Pancreas (tissue), 10 donors: Measurements from ENCODE around the gene ANKRD33B. TPM values are rescaled to one million over a fixed set of nuclear protein-coding genes. Genes with fewer than 3 reads are reported as not detected.

ENCODE experiments used
- ATAC-seq, 4 donors: fragments of 200-7000 bp; cut with Tn5 transposase; one replicate each; pipeline versions ENCODE4 v1.8.0 to v1.9.1; 2020; ENCODE audit warnings: mild to moderate bottlenecking in 4 of 4, moderate library complexity in 4 of 4
- DNase-seq, 6 donors: peaks; one replicate each; pipeline ENCODE4 v3.0.0-alpha.2; 2020
- FAIRE-seq: peaks from 2 replicates; lab custom pipeline; 2012; peaks lifted over from hg19 to GRCh38; lab: Jason Lieb, UNC
- H3K27ac ChIP-seq, 4 donors: fragments of 200-600 bp; sonication (generic); 1 replicate in 3 of 4; 2 replicates in 1 of 4; pipeline versions ENCODE4 v1.5.0 to v1.8.0; 2020
- H3K27me3 ChIP-seq, 4 donors: fragments of 200-600 bp; one replicate each; pipeline ENCODE4 v1.8.0; 2021
- H3K36me3 ChIP-seq, 3 donors: fragments of 200-600 bp; sonication (generic) in 1 of 3; one replicate each; pipeline versions ENCODE4 v1.5.0 to v1.8.0; 2020 to 2021
- H3K4me1 ChIP-seq, 3 donors: fragments of 200-600 bp; one replicate each; pipeline ENCODE4 v1.8.0; 2021
- H3K4me3 ChIP-seq, 4 donors: fragments of 200-600 bp; sonication (generic) in 2 of 4; one replicate each; pipeline versions ENCODE4 v1.5.0 to v1.8.0; 2020 to 2021
- H3K9me3 ChIP-seq, 4 donors: fragments of 200-600 bp; one replicate each; pipeline ENCODE4 v1.8.0; 2021
- WGBS, 2 donors: extraction: QIAGEN DNeasy Blood & Tissue Kit; methylation state at CpG; one replicate each; pipeline ENCODE4 v1.1.7; 2013; 5-methylcytosine and 5-hydroxymethylcytosine counted together
- intact Hi-C, 3 donors: fragments of 100-400 bp; cut with DNase I; formaldehyde crosslinking; loops; one replicate each; pipeline versions ENCODE4 v1.11.1 to v1.14.2; 2022
- polyA plus RNA-seq, 2 donors: library from polyadenylated mRNA; stranded (reverse); fragments of 200-250 nt; gene quantifications; one replicate each; pipeline ENCODE4 v1.2.3, GENCODE V29; 2013
- total RNA-seq, 6 donors: library from RNA; stranded (reverse); fragmentation: NEBNext Ultra II Directional in 4 of 6; extraction: Animal tissue kit (Norgen Biotek cat#: 25700) in 4 of 6; gene quantifications; one replicate each; pipeline versions ENCODE4 v1.2.1 to v1.2.4, GENCODE V29; 2021 to 2023
- TF ChIP-seq, protein P1 (sequence below), 4 donors: fragments of 200-600 bp; sonication (generic) in 3 of 4; IDR thresholded peaks; one replicate each; pipeline versions ENCODE4 v1.5.0 to v1.8.0; 2021; ENCODE audit warnings: antibody characterized with exemption in 4 of 4
- donor health status: healthy with polysubstance abuse.
- donor health status: DM: no; HTN: no; CAD: no; lungs with moderate emphysema.
- donor health status: DM: no; HTN: no; CAD: no.
- donor health status: control.
- donor health status: control.
- donor health status: Bipolar disorder and iron deficiency.
- donor health status: DM: yes; HTN: yes; CAD: no.
- donor health status: DM: no; HTN: no; CAD: no.
- donor health status: DM: no; HTN: no; CAD: no.
- donor health status: DM: yes; HTN: yes; CAD: no.

ANKRD33B gene
- total and polyA plus RNA-seq, 8 donors = 0.57 to 2.7 (median 1.1) TPM

- no peak overlapping the region for H3K27ac ChIP-seq
- TF ChIP-seq, protein P1, sequence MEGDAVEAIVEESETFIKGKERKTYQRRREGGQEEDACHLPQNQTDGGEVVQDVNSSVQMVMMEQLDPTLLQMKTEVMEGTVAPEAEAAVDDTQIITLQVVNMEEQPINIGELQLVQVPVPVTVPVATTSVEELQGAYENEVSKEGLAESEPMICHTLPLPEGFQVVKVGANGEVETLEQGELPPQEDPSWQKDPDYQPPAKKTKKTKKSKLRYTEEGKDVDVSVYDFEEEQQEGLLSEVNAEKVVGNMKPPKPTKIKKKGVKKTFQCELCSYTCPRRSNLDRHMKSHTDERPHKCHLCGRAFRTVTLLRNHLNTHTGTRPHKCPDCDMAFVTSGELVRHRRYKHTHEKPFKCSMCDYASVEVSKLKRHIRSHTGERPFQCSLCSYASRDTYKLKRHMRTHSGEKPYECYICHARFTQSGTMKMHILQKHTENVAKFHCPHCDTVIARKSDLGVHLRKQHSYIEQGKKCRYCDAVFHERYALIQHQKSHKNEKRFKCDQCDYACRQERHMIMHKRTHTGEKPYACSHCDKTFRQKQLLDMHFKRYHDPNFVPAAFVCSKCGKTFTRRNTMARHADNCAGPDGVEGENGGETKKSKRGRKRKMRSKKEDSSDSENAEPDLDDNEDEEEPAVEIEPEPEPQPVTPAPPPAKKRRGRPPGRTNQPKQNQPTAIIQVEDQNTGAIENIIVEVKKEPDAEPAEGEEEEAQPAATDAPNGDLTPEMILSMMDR (IDR thresholded peaks at IDR 0.05) = no peak
- ATAC-seq (no peak), DNase-seq (no peak), FAIRE-seq (no peak)
- H3K4me1 ChIP-seq = peaks cover 0 to 6% (median 3%) of the 10 kb centered on the region in 3 donors
- 90 to 93% methylated on average over 9 of the region's 9 CpGs for WGBS, 2 donors
- H3K4me3 ChIP-seq = no peak overlapping the region
- no peaks in the 10 kb centered on the region for H3K9me3 ChIP-seq
- H3K27me3 ChIP-seq = no peaks in the 10 kb centered on the region
- H3K36me3 ChIP-seq = no peaks in the 10 kb centered on the region
- intact Hi-C loops = no loop called here
Measured at GRCh38 chr5:10665799-10666198, 101.9 kb downstream of the ANKRD33B start.

GRCh38 chr5:10666531-10667299 lies 102.8 kb downstream of the ANKRD33B start:
- intact Hi-C loops = no loop called here
- Histone ChIP-seq H3K4me1 (peaks cover 0 to 6% (median 3%) of the 10 kb centered on the region in 3 donors), H3K27ac (no peak overlapping the region), H3K36me3 (no peaks in the 10 kb centered on the region), H3K27me3 (no peaks in the 10 kb centered on the region), H3K9me3 (no peaks in the 10 kb centered on the region), H3K4me3 (no peak overlapping the region)
- TF ChIP-seq, protein P1 (IDR thresholded peaks at IDR 0.05) = no peak
- DNase-seq (no peak), FAIRE-seq (no peak), ATAC-seq (no peak)
- 88 to 90% methylated on average over 7 of the region's 7 CpGs for WGBS, 2 donors

- no peak for FAIRE-seq
- intact Hi-C loops = no loop called here
- Histone ChIP-seq H3K9me3 (no peaks in the 10 kb centered on the region), H3K4me1 (peaks cover 0 to 9% (median 3%) of the 10 kb centered on the region in 3 donors), H3K27me3 (no peaks in the 10 kb centered on the region), H3K4me3 (no peak overlapping the region), H3K27ac (no peak overlapping the region), H3K36me3 (no peaks in the 10 kb centered on the region)
- ATAC-seq = no peak
- no peak for DNase-seq
- TF ChIP-seq, protein P1 (IDR thresholded peaks at IDR 0.05) = no peak
- WGBS, 2 donors = 77 to 90% methylated on average over 6 of the region's 6 CpGs
Measured at GRCh38 chr5:10667431-10668057, 103.7 kb downstream of the ANKRD33B start.

DNA sequence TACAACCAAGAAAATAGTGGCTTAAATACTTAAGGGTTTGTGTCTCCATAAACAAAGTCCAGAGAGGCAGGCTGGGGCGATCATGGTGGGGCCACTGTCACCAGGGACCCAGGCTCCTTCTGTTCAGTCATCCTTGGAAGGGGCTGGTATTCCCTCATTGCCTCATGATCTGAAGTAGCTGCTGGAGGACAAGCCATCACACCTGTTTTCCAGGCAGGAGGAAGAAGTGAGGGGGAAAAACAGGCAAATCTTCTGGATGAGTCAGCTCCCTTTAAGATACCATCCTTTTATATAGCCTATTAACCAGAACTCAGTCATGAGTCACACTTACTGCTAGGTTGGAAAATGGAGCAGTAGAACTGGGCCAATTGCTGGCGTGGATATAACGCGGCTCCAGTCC lies 104.8 kb downstream of the ANKRD33B start:
- TF ChIP-seq, protein P1 (IDR thresholded peaks at IDR 0.05) = no peak
- intact Hi-C loops = no loop called here
- no peak overlapping the region for H3K4me3 ChIP-seq
- DNase-seq = no peak
- H3K36me3 ChIP-seq = no peaks in the 10 kb centered on the region
- peaks cover 0 to 9% (median 0%) of the 10 kb centered on the region in 3 donors for H3K4me1 ChIP-seq
- FAIRE-seq = no peak
- H3K27me3 ChIP-seq = no peaks in the 10 kb centered on the region
- no peak for ATAC-seq
- no peak overlapping the region for H3K27ac ChIP-seq
- 87 to 92% methylated on average over 4 of the region's 4 CpGs for WGBS, 2 donors
- H3K9me3 ChIP-seq = no peaks in the 10 kb centered on the region

- 94 to 96% methylated on average over 1 of the region's 1 CpG for WGBS, 2 donors
- no peak for ATAC-seq
Measured at GRCh38 chr5:10669983-10670382, 106.1 kb downstream of the ANKRD33B start.

More at GRCh38 chr5:10669983-10670382, 106.1 kb downstream of the ANKRD33B start:
- DNase-seq (no peak), FAIRE-seq (no peak)
- no peak overlapping the region for H3K4me3 ChIP-seq
- no peak overlapping the region for H3K27ac ChIP-seq
- intact Hi-C loops = no loop called here
- TF ChIP-seq, protein P1 (IDR thresholded peaks at IDR 0.05) = no peak
- H3K36me3 ChIP-seq = no peaks in the 10 kb centered on the region
- no peaks in the 10 kb centered on the region for H3K9me3 ChIP-seq
- peaks cover 0 to 3% (median 0%) of the 10 kb centered on the region in 3 donors for H3K4me1 ChIP-seq
- H3K27me3 ChIP-seq = no peaks in the 10 kb centered on the region
